RWPE2 (cell line): ENCODE results near the gene ZBTB25.

Experiments
- ATAC-seq: fragments of 200-7000 bp; cut with Tn5 transposase; 3 replicates; pipeline ENCODE4 v1.9.1; 2021; ENCODE audit warnings: low read depth
- DNase-seq: peaks from one replicate; pipeline ENCODE4 v3.0.0-alpha.2; 2020; ENCODE audit warnings: low spot score
- H3K27ac ChIP-seq: fragments of 450-650 bp; 2 replicates; pipeline ENCODE4 v1.5.1; 2017; ENCODE audit warnings: mild to moderate bottlenecking; ENCODE audit not compliant: poor library complexity, severe bottlenecking
- H3K27me3 ChIP-seq: fragments of 250-450 bp; sonication (Bioruptor Pico); 2 replicates; pipeline ENCODE4 v1.5.1; 2021; ENCODE audit warnings: mild to moderate bottlenecking, moderate library complexity; ENCODE audit not compliant: insufficient read depth, poor library complexity, severe bottlenecking
- H3K36me3 ChIP-seq: fragments of 250-450 bp; sonication (Bioruptor Pico); 2 replicates; pipeline ENCODE4 v1.5.1; 2020; ENCODE audit warnings: low read depth, mild to moderate bottlenecking, moderate library complexity
- H3K4me1 ChIP-seq: fragments of 250-450 bp; sonication (Bioruptor Pico); 2 replicates; pipeline ENCODE4 v1.5.1; 2021; ENCODE audit warnings: mild to moderate bottlenecking, moderate library complexity; ENCODE audit not compliant: insufficient read depth, poor library complexity, severe bottlenecking
- H3K4me3 ChIP-seq: fragments of 250-450 bp; sonication (Bioruptor Pico); 2 replicates; pipeline ENCODE4 v1.5.1; 2021; ENCODE audit warnings: mild to moderate bottlenecking, moderate library complexity; ENCODE audit not compliant: severe bottlenecking
- H3K9me3 ChIP-seq: fragments of 250-450 bp; sonication (Bioruptor Pico); 2 replicates; pipeline ENCODE4 v1.5.1; 2021; ENCODE audit warnings: mild to moderate bottlenecking, moderate library complexity; ENCODE audit not compliant: severe bottlenecking
- TF ChIP-seq, protein P1 (sequence below): fragments of 450-650 bp; IDR thresholded peaks from one replicate; pipeline ENCODE4 v1.5.1; 2017; ENCODE audit warnings: mild to moderate bottlenecking, moderate library complexity; ENCODE audit not compliant: poor library complexity, severe bottlenecking

ZBTB25 gene, protein sequence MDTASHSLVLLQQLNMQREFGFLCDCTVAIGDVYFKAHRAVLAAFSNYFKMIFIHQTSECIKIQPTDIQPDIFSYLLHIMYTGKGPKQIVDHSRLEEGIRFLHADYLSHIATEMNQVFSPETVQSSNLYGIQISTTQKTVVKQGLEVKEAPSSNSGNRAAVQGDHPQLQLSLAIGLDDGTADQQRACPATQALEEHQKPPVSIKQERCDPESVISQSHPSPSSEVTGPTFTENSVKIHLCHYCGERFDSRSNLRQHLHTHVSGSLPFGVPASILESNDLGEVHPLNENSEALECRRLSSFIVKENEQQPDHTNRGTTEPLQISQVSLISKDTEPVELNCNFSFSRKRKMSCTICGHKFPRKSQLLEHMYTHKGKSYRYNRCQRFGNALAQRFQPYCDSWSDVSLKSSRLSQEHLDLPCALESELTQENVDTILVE

DNA sequence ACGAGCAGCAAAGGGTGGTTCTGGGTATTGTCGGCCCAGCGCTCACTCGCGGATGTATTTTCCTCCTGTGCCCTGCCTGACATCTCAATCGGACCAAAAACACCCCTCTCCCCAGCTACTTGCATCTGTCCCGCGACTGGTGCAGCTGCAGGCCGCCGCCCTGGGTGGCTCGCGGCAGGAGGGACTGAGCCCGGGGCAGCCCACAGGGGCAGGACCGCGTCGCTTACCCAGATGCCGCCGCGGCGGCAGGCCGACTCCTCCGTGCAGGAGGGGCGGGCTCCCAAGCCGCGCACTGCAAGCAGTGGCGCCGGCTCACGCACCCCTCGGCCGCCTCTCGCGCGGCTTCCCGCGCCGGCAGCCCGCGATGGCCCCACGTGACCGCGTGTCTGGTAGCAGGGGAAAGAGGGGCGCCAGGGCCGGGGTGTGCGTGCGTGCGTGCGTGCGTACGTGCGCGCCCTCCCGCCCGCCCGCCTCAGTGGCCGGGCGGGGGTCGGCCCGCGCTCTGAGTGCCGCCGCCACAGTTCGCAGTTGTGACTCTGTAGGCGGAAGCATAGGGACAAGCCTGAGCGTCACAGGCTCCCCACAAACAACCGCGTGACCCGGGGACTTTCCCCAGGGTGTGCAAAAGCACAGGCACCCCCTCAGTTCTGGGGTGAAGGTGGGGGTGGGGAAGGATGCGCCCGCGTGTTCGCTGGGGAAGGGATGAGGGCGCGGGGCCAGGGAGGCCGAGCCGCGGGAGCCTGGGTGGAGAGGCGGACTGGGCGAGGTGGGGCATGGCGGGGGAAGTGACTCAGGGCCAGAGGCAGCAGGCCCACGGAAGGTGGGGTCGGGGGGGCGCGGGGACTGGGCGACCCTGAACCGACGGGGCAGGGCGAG, at the start of gene ZBTB25:
ZBTB25 (minus strand) TSS at position 405 of the 876 bp plus-strand sequence. CDS start 13,305 bp downstream, outside the sequence.
- TF ChIP-seq, protein P1, sequence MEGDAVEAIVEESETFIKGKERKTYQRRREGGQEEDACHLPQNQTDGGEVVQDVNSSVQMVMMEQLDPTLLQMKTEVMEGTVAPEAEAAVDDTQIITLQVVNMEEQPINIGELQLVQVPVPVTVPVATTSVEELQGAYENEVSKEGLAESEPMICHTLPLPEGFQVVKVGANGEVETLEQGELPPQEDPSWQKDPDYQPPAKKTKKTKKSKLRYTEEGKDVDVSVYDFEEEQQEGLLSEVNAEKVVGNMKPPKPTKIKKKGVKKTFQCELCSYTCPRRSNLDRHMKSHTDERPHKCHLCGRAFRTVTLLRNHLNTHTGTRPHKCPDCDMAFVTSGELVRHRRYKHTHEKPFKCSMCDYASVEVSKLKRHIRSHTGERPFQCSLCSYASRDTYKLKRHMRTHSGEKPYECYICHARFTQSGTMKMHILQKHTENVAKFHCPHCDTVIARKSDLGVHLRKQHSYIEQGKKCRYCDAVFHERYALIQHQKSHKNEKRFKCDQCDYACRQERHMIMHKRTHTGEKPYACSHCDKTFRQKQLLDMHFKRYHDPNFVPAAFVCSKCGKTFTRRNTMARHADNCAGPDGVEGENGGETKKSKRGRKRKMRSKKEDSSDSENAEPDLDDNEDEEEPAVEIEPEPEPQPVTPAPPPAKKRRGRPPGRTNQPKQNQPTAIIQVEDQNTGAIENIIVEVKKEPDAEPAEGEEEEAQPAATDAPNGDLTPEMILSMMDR, result no peak
- DNase-seq (peak; percentile 97), ATAC-seq (peak; percentile 66)
- no peaks in the 10 kb centered on the region for H3K9me3 ChIP-seq
- H3K4me1 ChIP-seq, result peaks cover 48% of the 10 kb centered on the region
- peaks cover 14% of the 10 kb centered on the region for H3K36me3 ChIP-seq
- peak within 1 kb of the TSS; percentile 97 for H3K27ac ChIP-seq
- H3K4me3 ChIP-seq, result peak within 1 kb of the TSS; percentile 81
- no peaks in the 10 kb centered on the region for H3K27me3 ChIP-seq

DNA sequence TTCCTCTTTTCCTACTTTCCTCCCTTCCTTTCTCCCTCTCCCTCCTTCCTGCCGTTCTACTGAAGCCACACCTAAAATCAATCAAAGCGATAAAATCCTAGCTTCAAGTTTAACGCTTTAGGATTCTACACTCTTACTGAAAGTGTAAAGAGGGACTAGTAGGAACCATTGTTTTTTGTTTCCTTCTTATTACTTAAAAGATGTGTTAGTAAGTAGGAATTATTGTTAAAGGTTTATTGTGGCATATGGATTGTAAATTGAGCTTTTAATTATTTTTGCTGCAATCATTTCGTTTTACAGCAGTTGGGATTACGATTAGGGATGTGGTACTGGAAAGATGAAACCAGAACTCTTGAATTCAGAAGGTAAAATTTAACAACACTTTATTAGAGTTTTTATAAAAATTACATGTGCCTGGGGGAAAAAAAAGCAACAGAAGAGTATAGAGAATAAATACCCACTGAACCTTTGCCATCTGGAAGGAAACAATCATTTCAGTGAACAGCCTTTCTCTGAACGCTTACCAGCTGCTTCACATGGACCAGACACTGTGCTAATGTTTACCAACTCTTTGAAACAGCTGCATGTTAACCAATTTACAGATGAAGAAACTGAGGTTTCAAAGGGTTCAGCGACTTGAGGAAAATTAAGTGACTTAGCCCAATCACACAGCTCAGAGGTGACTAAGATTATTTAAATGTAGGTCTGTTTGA, 47.1 kb upstream of the ZBTB25 start:
- DNase-seq (no peak), ATAC-seq (no peak)
- Histone ChIP-seq H3K4me3 (no peak overlapping the region), H3K27ac (no peak overlapping the region), H3K4me1 (peaks cover 6% of the 10 kb centered on the region), H3K27me3 (peaks cover 5% of the 10 kb centered on the region), H3K36me3 (no peaks in the 10 kb centered on the region), H3K9me3 (no peaks in the 10 kb centered on the region)
- TF ChIP-seq, protein P1, result no peak

DNA sequence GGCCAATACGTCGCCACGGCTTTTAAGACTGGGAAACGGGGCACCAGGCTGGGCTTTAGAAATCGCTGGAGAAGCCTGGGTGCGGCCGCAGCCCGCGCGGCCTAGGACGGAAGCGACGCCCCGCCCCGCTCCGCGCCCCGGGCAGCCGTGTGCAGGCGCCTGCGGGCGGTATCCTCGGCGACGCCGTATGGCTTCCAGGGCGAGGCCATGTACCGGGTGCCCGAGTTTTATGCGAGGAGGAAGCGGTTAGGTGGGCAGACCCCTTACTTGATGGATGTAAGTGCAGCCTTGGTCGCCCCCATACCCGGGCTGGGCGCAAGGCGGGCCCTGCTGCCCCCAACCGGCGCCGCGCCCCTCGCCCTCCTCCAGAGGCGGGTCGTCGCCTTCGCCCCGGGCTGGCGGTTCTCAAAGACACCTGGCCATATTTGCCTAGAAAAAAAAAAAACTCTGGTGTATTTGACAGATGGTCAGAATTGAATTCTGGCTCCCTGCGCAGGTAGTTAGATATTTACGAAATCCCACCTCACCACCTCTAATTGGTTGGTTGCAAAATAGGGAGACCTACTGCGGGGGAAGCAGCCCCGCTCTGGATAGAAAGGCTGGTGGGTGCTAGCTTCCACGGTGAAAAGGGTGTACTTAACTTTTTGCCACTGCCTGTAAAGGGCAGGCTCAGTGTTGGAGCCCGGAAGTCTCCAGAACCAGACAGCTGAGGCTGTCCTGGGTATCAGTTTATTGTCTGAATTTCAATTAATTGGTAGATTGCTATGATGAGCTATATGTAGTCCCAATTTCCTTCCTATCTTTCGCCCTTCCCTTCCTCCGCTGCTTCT, 46.4 kb upstream of the ZBTB25 start, which contains the start of gene PPP1R36:
PPP1R36 (plus strand) TSS at position 171 of the 830 bp plus-strand sequence; CDS start at position 208, 37 bp downstream.
- no peak within 1 kb of the TSS for H3K4me3 ChIP-seq
- no peaks in the 10 kb centered on the region for H3K9me3 ChIP-seq
- peaks cover 6% of the 10 kb centered on the region for H3K4me1 ChIP-seq
- ATAC-seq (peak; percentile 83), DNase-seq (no peak)
- H3K36me3 ChIP-seq, result no peaks in the 10 kb centered on the region
- peaks cover 5% of the 10 kb centered on the region for H3K27me3 ChIP-seq
- no peak within 1 kb of the TSS for H3K27ac ChIP-seq
- TF ChIP-seq, protein P1, result no peak

DNA sequence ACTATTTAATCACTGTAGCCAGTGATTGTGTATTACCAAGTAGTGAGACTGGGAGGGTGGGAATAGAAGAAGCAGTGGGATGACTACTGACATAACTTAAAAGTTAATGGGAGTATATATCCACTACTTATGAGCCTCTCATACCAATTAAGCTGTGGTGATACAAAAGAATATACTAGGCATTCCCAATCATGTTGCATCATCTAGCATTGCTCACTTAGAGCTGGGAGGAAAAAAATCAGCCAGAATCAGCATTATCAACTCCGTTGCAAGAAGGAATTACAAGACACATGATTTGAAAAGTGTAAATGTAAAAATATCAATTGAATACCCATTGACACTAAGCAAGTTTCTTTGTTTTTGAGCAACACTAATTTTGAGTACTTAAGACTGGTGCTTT, 45.4 kb upstream of the ZBTB25 start:
- H3K27me3 ChIP-seq, result peaks cover 5% of the 10 kb centered on the region
- TF ChIP-seq, protein P1, result no peak
- H3K4me3 ChIP-seq, result no peak overlapping the region
- no peaks in the 10 kb centered on the region for H3K9me3 ChIP-seq
- ATAC-seq (no peak), DNase-seq (no peak)
- H3K36me3 ChIP-seq, result no peaks in the 10 kb centered on the region
- H3K27ac ChIP-seq, result no peak overlapping the region
- H3K4me1 ChIP-seq, result peaks cover 6% of the 10 kb centered on the region
